Osteoblast (primary cell): ENCODE results near the gene APCDD1. TPM values are rescaled to one million over a fixed set of nuclear protein-coding genes. Genes with fewer than 3 reads are reported as not detected.

Experiments
- DNase-seq: peaks from one replicate; pipeline ENCODE4 v3.0.0; 2011; ENCODE audit warnings: low spot score, mixed read lengths; ENCODE audit not compliant: insufficient read length; ENCODE audit errors: missing footprints
- H2AFZ ChIP-seq: 2 replicates; pipeline ENCODE4 v1.6.0; 2011; ENCODE audit warnings: mild to moderate bottlenecking, low read length
- H3K27ac ChIP-seq: 2 replicates; pipeline ENCODE4 v1.5.1; 2011; ENCODE audit warnings: mild to moderate bottlenecking, low read depth, low read length, moderate library complexity
- H3K27me3 ChIP-seq: 2 replicates; pipeline ENCODE4 v1.6.0; 2012; ENCODE audit warnings: mild to moderate bottlenecking, control low read depth, inconsistent platforms, low read length, moderate library complexity; ENCODE audit not compliant: insufficient read depth
- H3K36me3 ChIP-seq: 2 replicates; pipeline ENCODE4 v1.5.1; 2011; ENCODE audit warnings: mild to moderate bottlenecking, low read length, control low read depth, moderate library complexity; ENCODE audit not compliant: insufficient read depth
- H3K4me1 ChIP-seq: 2 replicates; pipeline ENCODE4 v1.5.1; 2011; ENCODE audit warnings: mild to moderate bottlenecking, low read length, control low read depth, moderate library complexity; ENCODE audit not compliant: insufficient read depth
- H3K4me2 ChIP-seq: 2 replicates; pipeline ENCODE4 v1.6.0; 2011; ENCODE audit warnings: mild to moderate bottlenecking, low read length; ENCODE audit not compliant: insufficient read depth
- H3K4me3 ChIP-seq: fragments of 200-600 bp; sonication (generic); 3 replicates; pipeline ENCODE4 v1.5.1; 2012; ENCODE audit warnings: mild to moderate bottlenecking, low read length, inconsistent platforms; ENCODE audit not compliant: insufficient read depth
- H3K79me2 ChIP-seq: 2 replicates; pipeline ENCODE4 v1.6.0; 2012; ENCODE audit warnings: mild to moderate bottlenecking, low read length, control low read depth, inconsistent platforms; ENCODE audit not compliant: insufficient read depth
- H3K9me3 ChIP-seq: 2 replicates; pipeline ENCODE4 v1.5.1; 2011; ENCODE audit warnings: low read depth, low read length, control low read depth
- H4K20me1 ChIP-seq: 2 replicates; pipeline ENCODE4 v1.6.0; 2012; ENCODE audit warnings: mild to moderate bottlenecking, low read length, control low read depth; ENCODE audit not compliant: insufficient read depth
- CTCF ChIP-seq: IDR thresholded peaks from 2 replicates; pipeline ENCODE4 v1.5.1; 2011; ENCODE audit warnings: mild to moderate bottlenecking, low read depth, low read length, moderate library complexity; ENCODE audit errors: extremely low read depth
- total RNA-seq: library from RNA; depleted of rRNA; stranded (reverse); fragments of >200 nt; gene quantifications from 2 replicates; pipeline ENCODE4 v1.2.3, GENCODE V29; 2012

Gene APCDD1
- total RNA-seq, 1 donor, result 3.3 TPM

GRCh38 chr18:10417664-10418063 lies 36.8 kb upstream of the APCDD1 start:
- H2AFZ ChIP-seq, result no peak overlapping the region
- H3K36me3 ChIP-seq, result no peaks in the 10 kb centered on the region
- no peaks in the 10 kb centered on the region for H3K9me3 ChIP-seq
- no peaks in the 10 kb centered on the region for H3K27me3 ChIP-seq
- H4K20me1 ChIP-seq, result no peaks in the 10 kb centered on the region
- no peak overlapping the region for H3K4me2 ChIP-seq
- no peak overlapping the region for H3K4me3 ChIP-seq
- peaks cover 10% of the 10 kb centered on the region for H3K4me1 ChIP-seq
- H3K27ac ChIP-seq, result no peak overlapping the region
- H3K79me2 ChIP-seq, result no peaks in the 10 kb centered on the region
- TF ChIP-seq CTCF, result no peak
- no peak for DNase-seq

- H2AFZ ChIP-seq, result no peak overlapping the region
- peaks cover 10% of the 10 kb centered on the region for H3K4me1 ChIP-seq
- no peaks in the 10 kb centered on the region for H3K9me3 ChIP-seq
- H3K4me3 ChIP-seq, result no peak overlapping the region
- no peaks in the 10 kb centered on the region for H4K20me1 ChIP-seq
- no peaks in the 10 kb centered on the region for H3K36me3 ChIP-seq
- no peaks in the 10 kb centered on the region for H3K27me3 ChIP-seq
- H3K79me2 ChIP-seq, result no peaks in the 10 kb centered on the region
- H3K4me2 ChIP-seq, result no peak overlapping the region
- TF ChIP-seq CTCF, result no peak
- DNase-seq, result no peak
- no peak overlapping the region for H3K27ac ChIP-seq
Measured at GRCh38 chr18:10418836-10419235, 35.6 kb upstream of the APCDD1 start.

DNA sequence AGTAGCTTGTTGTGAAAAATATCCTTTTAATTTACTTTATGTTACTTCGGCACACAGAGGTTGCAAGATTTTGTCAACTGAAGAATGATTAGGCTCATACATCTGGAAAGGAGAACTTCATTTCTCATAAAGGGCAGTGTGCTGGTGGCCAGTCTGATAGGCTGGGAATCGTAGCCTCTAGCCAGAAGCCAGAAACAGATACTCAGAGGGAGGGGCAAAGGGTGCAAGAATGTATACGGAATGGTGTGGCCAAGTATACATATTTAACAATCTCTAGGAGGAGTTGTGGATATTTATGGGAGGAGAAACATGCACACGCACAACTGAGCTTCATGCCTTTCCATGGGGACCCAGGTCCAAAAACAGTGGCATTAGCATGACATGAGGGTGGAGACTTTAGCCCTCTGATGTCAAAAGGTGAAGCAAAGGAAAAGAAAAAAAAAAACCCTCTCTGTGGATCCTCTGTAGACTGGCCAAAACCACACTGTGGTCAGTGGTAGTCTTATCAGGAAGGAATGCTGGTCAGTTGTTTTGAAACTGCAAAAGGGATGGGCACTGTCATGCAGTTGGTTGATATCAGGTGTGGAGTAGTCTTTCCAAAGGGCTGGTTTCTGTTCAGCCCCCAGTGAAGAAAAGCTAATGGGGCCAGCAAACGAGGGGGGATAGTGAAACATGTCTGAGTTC lies 34.9 kb upstream of the APCDD1 start:
- peaks cover 10% of the 10 kb centered on the region for H3K4me1 ChIP-seq
- H3K9me3 ChIP-seq, result no peaks in the 10 kb centered on the region
- H3K79me2 ChIP-seq, result no peaks in the 10 kb centered on the region
- H3K27me3 ChIP-seq, result peaks cover 4% of the 10 kb centered on the region
- H3K4me2 ChIP-seq, result no peak overlapping the region
- DNase-seq, result no peak
- no peak overlapping the region for H2AFZ ChIP-seq
- no peak overlapping the region for H3K27ac ChIP-seq
- no peak for TF ChIP-seq CTCF
- no peaks in the 10 kb centered on the region for H3K36me3 ChIP-seq
- no peak overlapping the region for H3K4me3 ChIP-seq
- no peaks in the 10 kb centered on the region for H4K20me1 ChIP-seq

DNA sequence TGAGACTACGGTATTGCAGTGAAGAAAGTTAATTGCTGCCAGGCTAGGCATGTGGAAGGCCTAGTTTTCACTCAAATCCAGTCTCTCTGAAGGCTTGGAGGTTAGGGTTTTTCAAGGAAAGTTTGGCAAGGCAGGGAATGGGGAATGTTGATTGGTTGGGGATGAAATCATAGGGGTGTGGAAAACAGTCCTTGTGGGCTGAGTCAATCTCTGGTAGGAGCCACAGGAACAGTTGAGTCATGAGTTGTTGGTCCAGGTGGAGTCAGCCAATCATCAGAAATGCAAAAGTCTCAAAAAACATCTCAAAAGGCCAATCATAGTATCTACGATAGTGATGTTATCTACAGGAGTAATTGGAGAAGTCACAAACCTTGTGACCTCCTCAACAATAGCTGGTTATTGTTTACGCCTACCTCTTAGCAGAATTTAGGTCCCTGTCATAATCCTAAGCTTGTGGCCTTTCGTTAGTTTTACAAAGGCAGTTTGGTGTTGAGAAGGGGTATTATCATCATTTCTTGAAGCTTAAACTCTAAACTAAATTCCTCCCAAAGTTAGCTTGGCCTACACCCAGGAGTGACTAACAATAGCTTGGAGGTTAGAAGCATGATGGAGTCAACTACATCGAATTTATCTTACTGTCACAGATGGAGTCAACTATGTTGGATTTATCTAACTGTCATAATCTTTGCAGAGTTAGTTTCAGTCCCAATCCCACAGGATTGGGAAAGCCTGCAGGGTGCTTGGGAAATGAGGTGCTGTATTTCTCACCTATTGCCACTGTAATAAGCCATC lies 33.7 kb upstream of the APCDD1 start:
- no peak overlapping the region for H3K4me2 ChIP-seq
- peaks cover 10% of the 10 kb centered on the region for H3K4me1 ChIP-seq
- H3K27ac ChIP-seq, result no peak overlapping the region
- H3K36me3 ChIP-seq, result no peaks in the 10 kb centered on the region
- H3K9me3 ChIP-seq, result no peaks in the 10 kb centered on the region
- H3K4me3 ChIP-seq, result no peak overlapping the region
- DNase-seq, result no peak
- no peak overlapping the region for H2AFZ ChIP-seq
- no peaks in the 10 kb centered on the region for H3K79me2 ChIP-seq
- peaks cover 5% of the 10 kb centered on the region for H3K27me3 ChIP-seq
- no peaks in the 10 kb centered on the region for H4K20me1 ChIP-seq
- TF ChIP-seq CTCF, result no peak
